Body of pancreas (tissue), 4 donors: ENCODE measurements around the gene ZNF189.

ENCODE experiments used
- CTCF ChIP-seq, 7 experiments: fragments of 450-650 bp in 4 of 7; fragments of 200-600 bp in 3 of 7; sonication (generic) in 3 of 7; IDR thresholded peaks; one replicate each; pipeline ENCODE4 v1.5.1; 2016 to 2019; ENCODE audit warnings: antibody characterized with exemption in 7 of 7
- POLR2A ChIP-seq, 3 donors: fragments of 450-650 bp; IDR thresholded peaks; one replicate each; pipeline ENCODE4 v1.6.1; 2016; ENCODE audit warnings: antibody characterized with exemption in 3 of 3, mild to moderate bottlenecking in 2 of 3

- peak in 6 of 7 experiments; percentile 40 to 74 (median 64) for TF ChIP-seq CTCF (IDR thresholded peaks at IDR 0.05)
- no peak for TF ChIP-seq POLR2A (IDR thresholded peaks at IDR 0.05)
Measured at GRCh38 chr9:101387871-101388506, 10.7 kb upstream of the ZNF189 start.
